Liver (tissue), 9 donors: Measurements from ENCODE around the gene CFAP53. TPM values are rescaled to one million over a fixed set of nuclear protein-coding genes. Genes with fewer than 3 reads are reported as not detected.

Experiments used
- DNase-seq: peaks from one replicate; pipeline ENCODE4 v3.0.0-alpha.2; 2017; ENCODE audit warnings: low spot score
- H3K27ac ChIP-seq, 2 donors: one replicate each; pipeline ENCODE4 v1.7.0; 2013; ENCODE audit warnings: inconsistent platforms in 2 of 2, low read length in 2 of 2, control low read depth in 1 of 2, low read depth in 1 of 2, mild to moderate bottlenecking in 1 of 2
- H3K27me3 ChIP-seq, 4 donors: one replicate each; pipeline versions ENCODE4 v1.6.1 to v1.7.0; 2013; ENCODE audit warnings: low read length in 3 of 4, inconsistent platforms in 1 of 4, mild to moderate bottlenecking in 1 of 4, moderate library complexity in 1 of 4; ENCODE audit not compliant: control insufficient read depth in 4 of 4, insufficient read depth in 4 of 4
- H3K36me3 ChIP-seq, 4 donors: one replicate each; pipeline versions ENCODE4 v1.6.1 to v1.7.0; 2013; ENCODE audit warnings: low read length in 3 of 4, mild to moderate bottlenecking in 3 of 4, low read depth in 1 of 4, moderate library complexity in 1 of 4; ENCODE audit not compliant: control insufficient read depth in 4 of 4, insufficient read depth in 3 of 4
- H3K4me1 ChIP-seq, 4 donors: one replicate each; pipeline versions ENCODE4 v1.6.1 to v1.7.0; 2013; ENCODE audit warnings: low read length in 3 of 4, mild to moderate bottlenecking in 3 of 4, moderate library complexity in 1 of 4; ENCODE audit not compliant: control insufficient read depth in 4 of 4, insufficient read depth in 4 of 4
- H3K4me3 ChIP-seq, 3 donors: one replicate each; pipeline versions ENCODE4 v1.6.1 to v1.7.0; 2013; ENCODE audit warnings: low read length in 3 of 3, control low read depth in 1 of 3, low read depth in 1 of 3, mild to moderate bottlenecking in 1 of 3
- H3K9ac ChIP-seq, 2 donors: one replicate each; pipeline ENCODE4 v1.7.0; 2013; ENCODE audit warnings: low read length in 2 of 2, mild to moderate bottlenecking in 2 of 2, moderate library complexity in 2 of 2, control low read depth in 1 of 2, low read depth in 1 of 2
- H3K9me3 ChIP-seq, 4 donors: one replicate each; pipeline versions ENCODE4 v1.6.1 to v1.7.0; 2013; ENCODE audit warnings: low read length in 3 of 4; ENCODE audit not compliant: control insufficient read depth in 4 of 4
- ATF3 ChIP-seq: IDR thresholded peaks from 2 replicates; pipeline ENCODE4 v1.6.1; 2016; ENCODE audit warnings: antibody characterized with exemption
- CTCF ChIP-seq: fragments of 150-350 bp; IDR thresholded peaks from 2 replicates; pipeline ENCODE4 v1.5.1; 2017; ENCODE audit warnings: improper control_type of control experiment, low read depth, low read length; ENCODE audit not compliant: missing input control
- EGR1 ChIP-seq, 2 donors: IDR thresholded peaks; 2 replicates each; pipeline ENCODE4 v1.6.1; 2016 to 2018; ENCODE audit warnings: antibody characterized with exemption in 2 of 2, low read depth in 2 of 2
- FOXA1 ChIP-seq: IDR thresholded peaks from 2 replicates; pipeline ENCODE4 v1.6.1; 2016; ENCODE audit warnings: antibody characterized with exemption
- FOXA2 ChIP-seq: IDR thresholded peaks from 2 replicates; pipeline ENCODE4 v1.6.1; 2016; ENCODE audit warnings: antibody characterized with exemption
- GABPA ChIP-seq, 2 donors: IDR thresholded peaks in 1 of 2; conservative IDR thresholded peaks in 1 of 2; 2 replicates each; pipeline ENCODE4 v1.6.1; 2016; ENCODE audit warnings: antibody characterized with exemption in 2 of 2, mild to moderate bottlenecking in 1 of 2, moderate library complexity in 1 of 2
- HNF4A ChIP-seq, 2 donors: conservative IDR thresholded peaks; 2 replicates each; pipeline ENCODE4 v1.6.1; 2016; ENCODE audit warnings: antibody characterized with exemption in 2 of 2, mild to moderate bottlenecking in 2 of 2
- HNF4G ChIP-seq: IDR thresholded peaks from 2 replicates; pipeline ENCODE4 v1.6.1; 2016; ENCODE audit warnings: antibody characterized with exemption
- MAX ChIP-seq: IDR thresholded peaks from 2 replicates; pipeline ENCODE4 v1.6.1; 2016; ENCODE audit warnings: antibody characterized with exemption
- NR2F2 ChIP-seq: IDR thresholded peaks from 2 replicates; pipeline ENCODE4 v1.6.1; 2016; ENCODE audit warnings: antibody characterized with exemption
- RAD21 ChIP-seq, 2 donors: IDR thresholded peaks; 2 replicates each; pipeline ENCODE4 v1.6.1; 2016; ENCODE audit warnings: antibody characterized with exemption in 2 of 2, mild to moderate bottlenecking in 2 of 2
- REST ChIP-seq: IDR thresholded peaks from 2 replicates; pipeline ENCODE4 v1.6.1; 2016; ENCODE audit warnings: antibody characterized with exemption, mild to moderate bottlenecking
- SP1 ChIP-seq: IDR thresholded peaks from 2 replicates; pipeline ENCODE4 v1.6.1; 2018; ENCODE audit warnings: antibody characterized with exemption, mild to moderate bottlenecking
- TAF1 ChIP-seq: conservative IDR thresholded peaks from 2 replicates; pipeline ENCODE4 v1.6.1; 2016; ENCODE audit warnings: antibody characterized with exemption, mild to moderate bottlenecking
- YY1 ChIP-seq: IDR thresholded peaks from 2 replicates; pipeline ENCODE4 v1.6.1; 2016; ENCODE audit warnings: antibody characterized with exemption, mild to moderate bottlenecking
- ZBTB33 ChIP-seq: IDR thresholded peaks from 2 replicates; pipeline ENCODE4 v1.6.1; 2016; ENCODE audit warnings: antibody characterized with exemption
- WGBS: extraction: QIAGEN DNeasy Blood & Tissue Kit; methylation state at CpG from one replicate; pipeline ENCODE4 v1.1.7; 2013; 5-methylcytosine and 5-hydroxymethylcytosine counted together
- polyA plus RNA-seq, 2 donors: library from polyadenylated mRNA; stranded (reverse) in 1 of 2; unstranded in 1 of 2; fragments of 200-250 nt in 1 of 2; fragments of >200 nt in 1 of 2; fragmentation: Nextera tagmentation in 1 of 2; extraction: Ambion mirVana in 1 of 2; gene quantifications; one replicate each; pipeline versions ENCODE4 v1.2.1 to v1.2.3, GENCODE V29; 2013 to 2015
- total RNA-seq, 2 donors: library from RNA; depleted of rRNA; stranded (reverse); fragments of >200 nt; gene quantifications; one replicate each; pipeline ENCODE4 v1.2.3, GENCODE V29; 2014
- donor health status: healthy.
- donor health status: healthy.
- donor health status: healthy.
- donor health status: healthy.
- donor health status: healthy.

CFAP53 gene
- total and polyA plus RNA-seq, 4 donors = 0.05 to 0.14 (median 0.09) TPM

- Histone ChIP-seq H3K4me1 (peaks cover 0 to 13% (median 5%) of the 10 kb centered on the region in 4 donors), H3K27me3 (no peaks in the 10 kb centered on the region), H3K9ac (no peak overlapping the region), H3K36me3 (no peaks in the 10 kb centered on the region), H3K9me3 (no peaks in the 10 kb centered on the region), H3K4me3 (no peak overlapping the region), H3K27ac (no peak overlapping the region)
- TF ChIP-seq EGR1 (IDR thresholded peaks at IDR 0.05; ENCODE audit: low read depth in 2 of 2) (no peak), GABPA (IDR thresholded peaks at IDR 0.05 in 1 of 2, conservative IDR thresholded peaks at IDR 0.05 in 1 of 2) (no peak), REST (no peak), FOXA2 (peak; percentile 33), YY1 (no peak), SP1 (no peak), MAX (no peak), FOXA1 (no peak), ZBTB33 (no peak), ATF3 (no peak), HNF4A (conservative IDR thresholded peaks at IDR 0.05) (peak; percentile 19 to 22), RAD21 (IDR thresholded peaks at IDR 0.05) (peak in 1 of 2 donors; percentile 30), TAF1 (no peak), NR2F2 (no peak)
- DNase-seq = no peak
- WGBS = 65% methylated on average over 5 of the region's 5 CpGs
Measured at GRCh38 chr18:50315100-50315871, 49.0 kb upstream of the CFAP53 start.

GRCh38 chr18:50313873-50314460 lies 47.7 kb upstream of the CFAP53 start:
- peaks cover 0 to 13% (median 5%) of the 10 kb centered on the region in 4 donors for H3K4me1 ChIP-seq
- H3K9me3 ChIP-seq = no peaks in the 10 kb centered on the region
- H3K27ac ChIP-seq = peak overlapping the region in 1 of 2 donors; percentile 6
- no peak for DNase-seq
- H3K4me3 ChIP-seq = no peak overlapping the region
- no peak overlapping the region for H3K9ac ChIP-seq
- WGBS = 16% methylated on average over 2 of the region's 2 CpGs
- no peaks in the 10 kb centered on the region for H3K27me3 ChIP-seq
- H3K36me3 ChIP-seq = no peaks in the 10 kb centered on the region
- TF ChIP-seq TAF1 (no peak), FOXA1 (peak; percentile 59), HNF4A (conservative IDR thresholded peaks at IDR 0.05) (peak; percentile 97 to 99), RAD21 (IDR thresholded peaks at IDR 0.05) (peak in 1 of 2 donors; percentile 38), NR2F2 (peak; percentile 85), EGR1 (IDR thresholded peaks at IDR 0.05; ENCODE audit: low read depth in 2 of 2) (peak in 1 of 2 donors; percentile 14), ATF3 (no peak), CTCF (no peak), ZBTB33 (peak; percentile 28), HNF4G (peak; percentile 82), FOXA2 (peak; percentile 55)
